HG03064 (cell line): Measurements from ENCODE around the gene NEK1.
A peak's percentile ranks its signal among the peaks of the same experiment; 100 is the strongest.
"Not testable (repeated sequence)": the region's sequence is repeated elsewhere in the genome, so short reads cannot be mapped to it uniquely, and the experiment has no call there.

ENCODE experiments used
- ATAC-seq: cut with Tn5 transposase; IDR thresholded peaks from one replicate; pipeline ENCODE4 v1.9.1; 2021; ENCODE audit warnings: low read depth; ENCODE audit not compliant: unreplicated experiment

Gene NEK1

DNA sequence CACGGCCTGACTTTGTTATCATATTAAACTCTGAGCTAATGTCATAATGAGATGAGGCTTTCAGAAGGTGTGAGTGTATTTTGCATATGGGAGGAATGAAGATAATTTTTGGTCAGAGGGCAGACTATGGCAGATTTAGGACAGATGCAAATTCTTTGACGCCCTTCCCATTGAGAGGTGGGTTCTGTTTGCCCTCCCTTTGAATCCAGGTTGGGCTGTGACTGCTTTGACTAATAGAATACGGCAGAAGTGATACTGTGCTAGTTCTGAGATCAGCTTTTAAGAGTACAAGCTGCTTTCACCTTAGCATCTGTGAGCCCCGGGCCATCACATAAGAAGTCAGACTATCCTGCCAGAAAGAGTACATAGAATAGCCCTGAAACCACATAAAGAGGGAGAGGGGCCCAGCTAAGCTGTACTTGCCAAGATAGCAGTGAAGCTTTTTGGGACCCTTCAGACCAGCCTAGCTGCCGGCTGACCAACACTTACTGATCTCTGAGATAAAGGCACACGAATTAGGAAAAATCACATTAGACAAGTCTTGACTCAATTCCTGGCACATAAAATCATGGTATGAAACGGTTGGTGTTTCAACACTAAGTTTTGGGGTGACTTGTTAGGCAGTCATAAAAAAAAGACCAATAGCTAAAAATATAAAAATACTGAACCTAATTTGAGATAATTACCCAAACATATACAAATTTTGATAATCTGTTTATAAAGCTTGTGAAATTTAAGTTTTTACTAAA is 174.9 kb downstream of the NEK1 start:
- peak; percentile 85 for ATAC-seq

DNA sequence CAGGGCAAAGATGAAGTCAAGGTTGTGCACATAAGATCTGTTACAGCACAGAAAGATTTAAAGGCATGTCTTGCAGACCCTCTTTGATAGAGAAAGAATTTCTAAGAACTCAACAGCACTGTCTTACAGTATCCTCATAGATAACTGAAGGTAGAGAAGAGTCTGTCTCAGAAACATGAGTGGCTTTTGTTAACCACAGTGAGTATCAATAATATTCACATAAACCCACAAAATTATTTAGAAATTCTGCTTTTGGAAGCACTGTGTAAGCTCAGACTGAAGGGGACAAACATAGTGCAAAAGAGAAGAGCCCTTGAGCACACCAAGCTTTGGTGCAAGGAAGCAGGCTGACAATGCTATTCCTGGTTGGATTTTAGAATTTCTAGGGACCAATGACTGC is 175.6 kb downstream of the NEK1 start:
- no peak for ATAC-seq

DNA sequence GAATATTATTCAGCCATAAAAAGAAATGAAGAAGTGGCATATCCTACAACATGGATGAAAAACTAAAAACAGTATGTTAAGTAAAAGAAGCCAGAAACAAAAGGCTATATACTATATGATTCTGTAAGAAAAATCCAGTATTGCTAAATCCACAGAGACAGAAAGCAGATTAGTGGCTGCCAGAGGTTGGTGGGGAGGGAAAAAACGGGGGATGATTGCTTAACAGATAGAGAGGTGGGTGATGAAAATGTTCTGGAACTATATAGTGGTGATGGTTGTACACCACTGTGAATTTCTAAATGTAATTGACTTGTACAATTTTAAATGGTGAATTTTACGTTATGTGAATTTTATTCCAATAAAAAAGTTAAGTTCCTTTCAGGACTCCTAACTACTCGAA is 184.0 kb downstream of the NEK1 start:
- no peak for ATAC-seq

DNA sequence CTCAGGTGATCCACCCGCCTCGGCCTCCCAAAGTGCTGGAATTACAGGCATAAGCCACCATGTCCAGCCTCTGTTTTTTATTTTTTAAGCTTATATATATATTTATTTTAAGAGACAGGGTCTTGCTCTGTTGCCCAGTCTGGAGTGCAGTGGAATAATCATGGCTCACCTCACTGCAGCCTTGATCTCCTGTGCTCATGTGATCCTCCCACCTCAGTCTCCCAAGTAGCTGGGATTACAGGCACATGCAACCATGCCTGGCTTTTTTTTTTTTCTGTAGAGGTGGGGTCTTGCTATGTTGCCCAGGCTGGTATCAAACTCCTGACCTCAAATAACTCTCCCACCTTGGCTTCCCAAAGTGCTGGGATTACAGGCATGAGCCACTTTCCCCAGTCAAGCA is 184.7 kb downstream of the NEK1 start:
- ATAC-seq: not testable (repeated sequence)

DNA sequence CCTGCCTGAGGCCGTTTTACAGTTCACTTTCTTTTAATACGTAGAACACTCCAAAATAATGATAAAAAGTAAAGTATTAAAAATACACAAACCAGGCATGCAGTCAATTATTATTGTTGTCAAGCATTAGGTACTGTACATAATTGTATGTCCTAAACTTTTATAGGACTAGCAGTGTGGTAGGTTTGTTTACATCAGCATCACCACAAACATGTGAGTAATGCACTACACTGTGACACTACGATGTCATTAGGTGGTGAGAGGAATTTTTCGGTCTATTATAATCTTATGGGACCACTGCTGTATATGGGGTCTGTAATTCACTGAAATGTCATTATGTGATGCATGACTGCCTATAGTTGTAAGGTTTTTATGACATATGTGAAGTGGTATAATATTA is 192.1 kb downstream of the NEK1 start:
- no peak for ATAC-seq

DNA sequence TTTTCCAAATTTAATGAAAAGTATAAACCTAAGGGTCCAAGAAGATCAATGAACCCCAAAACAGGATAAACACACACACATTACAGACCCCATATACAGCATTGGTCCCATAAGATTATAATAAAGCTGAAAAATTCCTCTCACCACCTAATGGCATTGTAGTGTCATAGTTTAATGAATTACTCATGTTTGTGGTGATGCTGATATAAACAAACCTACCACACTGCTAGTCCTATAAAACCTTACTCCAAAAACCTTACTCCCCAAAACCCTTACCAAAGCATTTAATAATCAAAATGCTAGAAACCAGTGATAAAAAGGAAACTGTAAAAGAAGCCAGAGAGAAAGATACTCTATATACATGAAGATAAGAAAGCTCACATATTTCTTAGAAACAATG is 193.5 kb downstream of the NEK1 start:
- no peak for ATAC-seq

DNA sequence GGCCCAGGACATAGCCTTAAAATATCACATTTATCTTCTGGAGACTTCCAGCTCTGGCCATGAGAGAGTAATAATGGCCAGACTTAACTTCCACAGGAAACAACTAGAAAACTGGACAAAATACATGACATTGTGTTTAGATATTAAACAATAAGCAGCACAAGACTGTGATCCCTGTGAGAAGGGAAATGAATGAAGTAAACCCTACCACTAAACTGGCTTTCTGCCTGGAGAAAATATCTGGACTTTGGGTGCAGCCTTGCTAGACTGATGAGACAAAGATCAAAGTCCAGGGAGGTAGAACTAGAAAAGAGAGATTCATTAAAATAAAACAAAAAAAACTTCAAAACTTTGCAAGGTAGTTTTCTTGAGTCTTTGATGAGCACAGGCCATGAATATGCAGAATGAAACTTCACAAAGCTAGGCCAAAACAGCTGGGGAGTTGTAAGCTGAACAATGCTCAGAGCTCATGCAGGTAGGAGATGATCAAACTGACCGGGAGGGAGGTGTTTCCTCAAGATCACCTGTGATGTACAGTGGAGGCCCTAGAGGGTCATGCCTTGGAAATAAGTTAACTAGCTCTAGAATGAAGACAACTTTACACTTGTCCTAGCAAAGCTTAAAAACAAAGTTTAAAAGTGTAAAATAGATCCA is 194.6 kb downstream of the NEK1 start:
- no peak for ATAC-seq

DNA sequence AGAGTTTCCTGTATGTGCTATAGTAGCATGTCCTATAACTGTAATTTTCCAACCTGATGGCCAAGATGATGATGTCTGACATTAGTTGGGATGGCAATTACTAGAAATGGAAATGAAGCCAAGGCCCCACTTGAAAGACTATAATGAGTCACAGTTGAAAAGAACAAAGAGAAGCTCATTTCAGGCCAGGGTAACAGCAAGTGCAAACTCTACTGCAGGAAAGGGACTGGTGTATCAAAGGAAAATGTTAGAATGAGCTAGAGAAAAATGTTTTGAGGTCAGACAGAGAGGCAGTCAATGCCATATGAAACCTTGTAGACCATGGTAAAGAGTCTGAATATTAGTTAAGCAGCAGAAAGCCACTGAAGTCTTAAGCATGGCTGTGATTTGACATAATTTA is 195.4 kb downstream of the NEK1 start:
- ATAC-seq: no peak

DNA sequence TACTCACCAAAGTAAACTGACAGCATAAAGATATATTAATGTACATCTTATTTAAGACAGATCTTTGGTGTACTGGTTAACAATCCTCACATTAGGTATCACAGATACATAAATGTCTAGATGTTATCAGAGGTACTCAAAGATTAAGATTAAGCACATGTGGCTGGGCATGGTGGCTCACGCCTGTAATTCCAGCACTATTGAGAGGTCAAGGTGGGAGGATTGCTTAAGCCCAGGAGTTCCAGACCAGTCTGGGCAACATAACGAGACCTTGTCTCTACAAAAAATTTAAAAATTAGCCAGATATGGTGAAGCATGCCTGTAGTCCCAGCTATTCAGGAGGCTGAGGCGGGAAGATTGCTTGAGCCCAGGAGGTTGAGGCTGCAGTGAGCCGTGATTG is 195.9 kb downstream of the NEK1 start:
- no peak for ATAC-seq

DNA sequence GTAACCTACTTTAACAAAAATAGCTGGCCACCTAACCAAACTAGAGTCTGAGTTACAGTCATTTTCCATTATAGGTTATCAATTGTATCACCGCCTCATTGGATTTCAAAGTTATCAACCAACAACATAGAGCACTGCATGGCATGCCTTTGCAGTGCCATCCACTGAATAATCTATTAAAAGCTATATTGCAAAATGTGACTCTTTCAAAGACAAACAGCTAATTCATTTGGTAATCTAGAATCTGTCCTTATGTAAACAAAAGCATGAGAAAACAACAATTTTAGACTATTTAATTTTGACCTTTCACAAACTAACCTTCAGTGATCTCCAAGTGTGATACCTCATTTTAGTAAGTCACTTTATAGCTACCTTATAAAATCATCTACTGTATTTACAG is 197.5 kb downstream of the NEK1 start:
- no peak for ATAC-seq

DNA sequence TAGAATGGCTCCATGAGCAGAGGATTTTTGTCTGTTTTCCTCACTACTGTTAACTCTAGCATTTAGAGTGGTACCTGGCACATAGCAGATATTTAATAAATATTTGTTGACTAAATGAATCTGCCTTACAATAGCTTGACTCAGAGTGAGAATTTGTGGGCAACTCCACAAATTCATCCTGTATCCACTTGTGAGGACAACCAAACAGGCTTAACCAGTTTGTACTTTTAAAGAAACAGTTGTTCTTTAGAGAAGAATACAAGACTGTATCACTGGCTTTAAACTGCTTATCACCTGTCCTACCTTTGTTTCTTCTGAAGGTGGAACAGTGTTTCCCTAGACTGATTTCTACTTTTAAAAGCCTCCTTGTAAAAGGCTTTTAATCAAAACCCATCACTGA is 200.3 kb downstream of the NEK1 start:
- ATAC-seq: no peak

DNA sequence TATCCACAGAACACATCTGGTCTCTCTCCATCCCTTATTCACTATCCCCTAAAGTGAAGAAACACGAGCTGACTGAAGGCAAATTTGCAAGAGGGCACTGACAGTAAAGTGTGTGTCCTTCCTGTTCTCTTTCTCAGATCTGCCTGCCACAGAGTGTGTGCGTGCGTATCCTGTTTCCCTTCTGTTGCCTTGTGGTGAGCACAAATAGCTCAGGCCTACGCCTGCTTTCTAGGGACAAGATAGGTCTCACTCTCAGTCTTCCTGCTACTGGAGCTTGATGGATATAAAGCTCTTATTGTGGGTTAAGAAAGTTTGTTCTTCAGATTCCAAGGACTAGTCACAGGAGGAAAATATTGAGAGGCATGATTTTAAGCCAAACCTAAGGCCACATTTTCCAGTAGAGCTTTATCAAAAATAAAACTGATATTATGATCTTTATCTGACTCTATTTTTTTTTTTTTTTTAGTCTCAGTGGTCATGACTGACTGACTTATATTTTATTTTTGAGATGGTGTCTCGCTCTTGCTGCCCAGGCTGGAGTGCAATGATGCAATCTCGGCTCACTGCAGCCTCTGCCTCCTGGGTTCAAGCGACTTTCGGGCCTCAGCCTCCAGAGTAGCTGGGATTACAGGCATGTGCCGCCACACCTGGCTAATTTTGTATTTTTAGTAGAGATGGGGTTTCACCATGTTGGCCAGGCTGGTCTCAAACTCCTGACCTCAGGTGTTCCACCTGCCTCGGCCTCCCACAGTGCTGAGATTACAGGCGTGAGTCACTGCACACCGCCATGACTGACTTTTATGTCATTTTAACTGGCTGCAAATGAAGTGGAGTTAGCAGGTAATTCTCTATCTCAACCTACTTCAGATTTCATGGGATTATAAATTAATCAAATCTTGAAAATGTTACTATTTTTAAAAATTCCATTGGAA is 201.3 kb downstream of the NEK1 start:
- ATAC-seq: peak; percentile 97

DNA sequence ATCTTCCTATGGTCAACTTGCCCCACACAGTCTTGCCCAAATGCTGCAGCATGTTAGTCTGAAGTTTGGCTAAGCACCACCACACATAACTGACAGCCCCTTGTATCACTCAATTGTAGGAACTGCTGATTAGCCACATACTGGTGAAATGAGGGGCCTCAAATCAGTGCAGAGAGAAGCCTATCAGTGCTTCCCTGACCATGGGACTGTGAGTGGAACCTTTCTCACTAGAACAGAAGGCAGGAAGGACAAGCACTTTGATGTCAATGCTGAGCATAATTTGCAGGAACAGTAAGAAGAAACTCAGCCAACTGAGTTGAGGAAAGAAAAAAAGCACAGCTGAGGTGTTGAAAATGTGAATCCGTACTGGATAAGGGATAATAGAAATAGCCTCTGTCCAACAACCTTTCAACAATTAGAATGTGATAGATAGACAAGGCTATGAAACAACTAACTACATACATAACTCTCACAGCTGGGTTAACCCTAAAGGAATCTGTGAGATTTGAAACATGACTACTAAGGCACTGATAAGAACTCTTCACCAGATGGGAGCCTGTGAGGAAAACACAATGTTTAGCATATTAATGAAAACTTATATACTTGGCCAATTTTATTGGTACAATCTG is 205.1 kb downstream of the NEK1 start:
- ATAC-seq: no peak

DNA sequence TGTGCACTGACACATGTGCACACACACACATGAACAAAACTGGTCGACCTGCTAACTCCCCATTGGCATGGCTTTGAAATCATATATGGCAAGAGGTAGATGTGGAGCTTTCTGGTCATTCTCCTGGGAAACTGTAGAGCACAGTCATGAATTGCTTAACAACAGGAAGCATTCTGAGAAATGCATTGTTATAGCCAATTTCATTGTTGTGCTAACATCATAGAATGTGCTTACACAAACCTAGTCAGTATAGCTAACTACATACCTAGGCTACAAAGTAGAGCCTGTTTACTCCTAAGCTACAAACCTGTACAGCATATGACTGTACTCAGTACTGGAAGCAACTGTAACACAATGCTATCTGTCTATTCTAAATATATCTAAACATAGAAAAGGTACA is 207.4 kb downstream of the NEK1 start:
- ATAC-seq: no peak

DNA sequence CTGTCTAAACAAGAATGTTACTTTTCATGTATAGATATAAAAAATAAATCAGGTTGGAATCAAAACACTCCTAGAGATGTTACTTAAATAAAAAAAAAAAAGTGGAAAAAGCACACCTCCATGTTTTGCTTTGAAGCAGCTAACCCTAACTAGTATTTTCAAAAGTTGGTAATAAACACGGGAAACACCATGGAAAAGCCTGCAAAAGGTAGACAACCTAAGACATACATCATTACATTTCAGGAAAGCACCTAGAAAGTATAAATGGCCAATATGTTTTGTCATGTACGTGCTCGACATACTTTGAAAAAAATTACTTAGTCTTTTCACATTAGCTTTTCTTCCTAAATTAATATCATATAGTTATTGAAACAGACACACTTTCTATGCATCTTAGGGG is 211.6 kb downstream of the NEK1 start:
- no peak for ATAC-seq

DNA sequence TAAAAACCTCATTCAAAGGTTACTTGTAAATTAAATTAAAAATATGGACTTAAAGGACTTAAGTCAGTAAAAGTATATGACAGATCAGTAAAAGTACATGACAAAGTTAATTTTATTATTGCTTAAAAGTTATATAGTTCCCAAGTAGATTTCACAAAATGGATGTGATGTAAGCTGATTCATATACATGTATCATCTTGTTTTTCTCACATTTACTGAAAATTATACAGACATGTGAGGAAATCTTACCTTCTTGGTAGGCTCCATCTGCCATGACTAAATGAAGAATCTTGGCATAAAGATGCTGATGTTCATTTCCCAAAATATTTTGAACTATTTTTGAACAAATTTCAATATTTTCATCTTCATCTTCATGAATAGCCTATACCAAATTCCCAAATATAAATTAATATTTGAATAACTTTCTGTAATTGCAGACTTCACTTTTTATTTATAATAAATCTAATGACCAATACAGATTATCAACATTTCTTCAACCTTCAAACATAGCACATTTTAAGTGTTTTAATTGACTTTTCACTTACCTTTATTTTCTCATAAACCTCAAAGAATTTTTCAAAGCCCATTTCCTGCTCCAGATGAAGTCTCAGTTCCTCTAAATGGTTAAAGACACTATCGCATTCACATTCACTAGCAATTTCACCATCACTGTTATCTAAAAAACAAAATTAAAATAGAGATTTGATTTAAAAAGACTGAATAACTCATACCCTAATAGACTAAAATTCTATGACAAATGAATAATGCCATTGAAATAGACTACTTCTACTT is 212.2 kb downstream of the NEK1 start:
- peak; percentile 78 for ATAC-seq

DNA sequence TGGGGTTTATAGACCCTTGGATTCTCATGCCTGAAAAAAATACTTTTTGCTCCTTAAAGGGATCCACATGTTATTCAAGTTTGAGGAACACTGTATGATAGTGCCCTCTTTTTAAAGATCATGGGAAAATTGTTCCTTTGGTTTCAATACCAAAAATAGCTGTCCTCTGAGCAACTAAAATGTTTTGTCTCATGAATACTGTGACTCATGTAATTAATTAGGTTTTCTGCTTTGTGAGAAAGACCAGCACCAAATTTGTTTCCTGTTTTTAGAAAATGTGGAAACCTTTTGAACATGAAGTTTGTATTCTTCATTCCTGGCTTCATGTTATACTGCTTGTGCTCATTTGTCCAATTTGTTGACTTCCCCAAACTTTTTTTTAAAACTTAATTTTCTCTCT is 214.1 kb downstream of the NEK1 start:
- no peak for ATAC-seq

DNA sequence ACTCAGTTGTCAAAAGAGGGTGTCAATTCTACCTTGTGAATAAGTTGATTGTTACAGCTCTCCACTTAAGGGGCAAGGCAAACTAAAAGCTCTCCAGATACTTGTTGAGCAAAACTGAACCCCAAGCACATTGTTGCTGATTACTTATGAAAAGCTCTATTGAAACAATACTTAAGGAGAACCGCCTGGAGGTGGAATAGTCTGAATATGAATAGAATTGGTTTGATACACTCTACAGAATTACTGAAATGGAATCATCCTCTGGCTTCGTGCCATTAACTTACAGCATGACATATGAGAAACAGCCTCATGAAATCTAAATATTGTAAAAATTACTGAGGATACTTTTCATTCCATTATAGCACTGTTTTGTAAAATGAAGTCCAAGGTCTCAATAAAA is 214.6 kb downstream of the NEK1 start:
- ATAC-seq: no peak

DNA sequence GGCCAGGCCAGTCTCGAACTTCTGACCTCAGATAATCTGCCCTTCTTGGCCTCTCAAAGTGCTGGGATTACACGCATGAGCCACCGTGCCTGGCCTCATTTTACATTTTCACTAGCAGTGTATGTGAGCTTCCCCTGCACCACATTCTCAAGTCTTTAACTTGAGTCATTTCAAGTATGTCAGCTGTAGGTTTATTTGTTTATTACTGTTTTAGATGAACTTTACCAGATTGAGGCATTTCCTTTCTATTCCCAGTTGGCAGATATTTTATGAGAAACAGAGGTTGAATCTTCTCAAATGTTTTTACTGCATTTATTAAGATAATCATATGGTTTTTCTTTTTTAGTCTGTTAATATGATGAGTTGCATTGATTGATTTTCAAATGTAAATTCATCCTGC is 227.0 kb downstream of the NEK1 start:
- ATAC-seq: no peak

DNA sequence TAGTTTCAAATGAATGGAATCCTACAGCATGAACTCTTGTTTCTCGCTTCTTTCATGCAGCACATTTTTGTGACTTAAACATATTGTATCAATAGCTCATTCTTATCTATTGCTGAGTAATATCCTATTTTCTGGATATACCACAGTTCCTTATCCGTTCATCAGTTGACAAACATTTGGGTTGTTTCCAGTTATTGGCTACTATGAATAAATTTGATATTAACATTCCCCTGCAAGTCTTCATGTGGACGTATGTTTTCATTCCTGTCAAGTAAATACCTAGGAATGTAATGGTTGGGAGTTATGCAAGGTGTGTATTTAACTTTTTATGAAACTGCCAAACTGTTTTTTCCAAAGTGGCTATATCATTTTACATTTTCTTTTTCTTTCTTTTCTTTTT is 227.6 kb downstream of the NEK1 start:
- no peak for ATAC-seq
